T47D (cell line): ENCODE data around the gene PLA2G2F.
A peak's percentile ranks its signal among the peaks of the same experiment; 100 is the strongest.

Experiments used
- DNase-seq, 2 experiments: peaks; one replicate each; pipeline versions ENCODE4 v3.0.0 to v3.0.0-alpha.2; 2011 to 2012; ENCODE audit warnings: low read depth in 1 of 2, low spot score in 1 of 2
- JUND ChIP-seq: IDR thresholded peaks from 2 replicates; pipeline ENCODE4 v1.6.1; 2012; ENCODE audit warnings: low read depth
- in situ Hi-C: cut with HindIII; loops from 2 replicates; pipeline ENCODE4 v1.10.0; 2016; ENCODE audit warnings: low sequenced_read_pairs, low pct_unique_long_range_greater_than_20kb

PLA2G2F gene

GRCh38 chr1:20138961-20139550, at the start of gene PLA2G2F:
Gene PLA2G2F, plus strand, starts transcription at chr1:20139323. Its CDS starts 105 bp downstream, at chr1:20139428.
- in situ Hi-C loops, result no loop called here
- DNase-seq, result no peak
- no peak for TF ChIP-seq JUND

- in situ Hi-C loops, result no loop called here
- DNase-seq, result peak in 1 of 2 experiments; percentile 40
- no peak for TF ChIP-seq JUND
Measured at GRCh38 chr1:20089328-20090077, 49.6 kb upstream of the PLA2G2F start.

GRCh38 chr1:20090119-20090518, 49.0 kb upstream of the PLA2G2F start:
- in situ Hi-C loops, result no loop called here

GRCh38 chr1:20090641-20091040, 48.5 kb upstream of the PLA2G2F start:
- no peak for DNase-seq
- in situ Hi-C loops, result no loop called here
- TF ChIP-seq JUND, result no peak

More at GRCh38 chr1:20090119-20090518, 49.0 kb upstream of the PLA2G2F start:
- no peak for TF ChIP-seq JUND
- DNase-seq, result no peak

- no peak for DNase-seq
- in situ Hi-C loops, result no loop called here
- no peak for TF ChIP-seq JUND
Measured at GRCh38 chr1:20093303-20093702, 45.8 kb upstream of the PLA2G2F start.

GRCh38 chr1:20093940-20094391, 45.2 kb upstream of the PLA2G2F start:
- in situ Hi-C loops, result no loop called here
- DNase-seq, result no peak
- no peak for TF ChIP-seq JUND

- in situ Hi-C loops, result no loop called here
- no peak for DNase-seq
- no peak for TF ChIP-seq JUND
Measured at GRCh38 chr1:20095564-20096434, 43.3 kb upstream of the PLA2G2F start.

- no peak for DNase-seq
- in situ Hi-C loops, result no loop called here
- TF ChIP-seq JUND, result no peak
Measured at GRCh38 chr1:20096840-20097447, 42.2 kb upstream of the PLA2G2F start.

- no peak for TF ChIP-seq JUND
- in situ Hi-C loops, result no loop called here
- no peak for DNase-seq
Measured at GRCh38 chr1:20099533-20099932, 39.6 kb upstream of the PLA2G2F start.

GRCh38 chr1:20100632-20101355, 38.3 kb upstream of the PLA2G2F start:
- peak; percentile 42 to 68 for DNase-seq
- no peak for TF ChIP-seq JUND
- in situ Hi-C loops, result no loop called here

GRCh38 chr1:20102875-20103274, 36.2 kb upstream of the PLA2G2F start:
- no peak for TF ChIP-seq JUND
- in situ Hi-C loops, result no loop called here
- no peak for DNase-seq

- DNase-seq, result peak in 1 of 2 experiments; percentile 9
- in situ Hi-C loops, result no loop called here
- TF ChIP-seq JUND, result no peak
Measured at GRCh38 chr1:20105856-20106255, 33.3 kb upstream of the PLA2G2F start.
